Trophoblast cell (in vitro differentiated cells and primary cell): ENCODE data around the gene PHACTR1.

ENCODE experiments used
- DNase-seq, 2 donors: peaks; one replicate each; pipeline ENCODE4 v3.0.0-alpha.2; 2016
- H2AFZ ChIP-seq: 2 replicates; pipeline ENCODE4 v1.6.1; 2013; ENCODE audit warnings: low read length, moderate library complexity, mild to moderate bottlenecking; ENCODE audit not compliant: insufficient read depth, poor library complexity
- H2AK5ac ChIP-seq: 2 replicates; pipeline ENCODE4 v1.6.1; 2013; ENCODE audit warnings: mild to moderate bottlenecking, low read length
- H2BK120ac ChIP-seq: 2 replicates; pipeline ENCODE4 v1.6.1; 2013; ENCODE audit warnings: low read length, mild to moderate bottlenecking, moderate library complexity; ENCODE audit not compliant: insufficient read depth, poor library complexity
- H2BK12ac ChIP-seq: 2 replicates; pipeline ENCODE4 v1.6.1; 2013; ENCODE audit warnings: mild to moderate bottlenecking, low read length, moderate library complexity
- H2BK5ac ChIP-seq: 2 replicates; pipeline ENCODE4 v1.6.1; 2013; ENCODE audit warnings: low read length, low read depth, moderate library complexity, mild to moderate bottlenecking; ENCODE audit not compliant: poor library complexity
- H3K14ac ChIP-seq: 2 replicates; pipeline ENCODE4 v1.6.1; 2013; ENCODE audit warnings: mild to moderate bottlenecking, low read length
- H3K18ac ChIP-seq: 2 replicates; pipeline ENCODE4 v1.6.1; 2013; ENCODE audit warnings: mild to moderate bottlenecking, low read length
- H3K23ac ChIP-seq: 2 replicates; pipeline ENCODE4 v1.6.1; 2013; ENCODE audit warnings: low read length
- H3K27ac ChIP-seq: 2 replicates; pipeline ENCODE4 v1.5.1; 2013; ENCODE audit warnings: low read depth, mild to moderate bottlenecking, inconsistent platforms, low read length, moderate library complexity
- H3K27me3 ChIP-seq: 2 replicates; pipeline ENCODE4 v1.6.1; 2013; ENCODE audit warnings: inconsistent platforms, mild to moderate bottlenecking, low read length, moderate library complexity; ENCODE audit not compliant: insufficient read depth
- H3K36me3 ChIP-seq, 2 experiments: 1 replicate in 1 of 2; 2 replicates in 1 of 2; pipeline ENCODE4 v1.6.1; 2013; ENCODE audit warnings: low read length in 2 of 2, mild to moderate bottlenecking in 2 of 2, moderate library complexity in 1 of 2; ENCODE audit not compliant: insufficient read depth in 2 of 2, control insufficient read depth in 1 of 2
- H3K4ac ChIP-seq: 2 replicates; pipeline ENCODE4 v1.6.1; 2013; ENCODE audit warnings: low read depth, mild to moderate bottlenecking, low read length, moderate library complexity
- H3K4me1 ChIP-seq, 2 experiments: 1 replicate in 1 of 2; 2 replicates in 1 of 2; pipeline ENCODE4 v1.6.1; 2013; ENCODE audit warnings: low read length in 2 of 2, mild to moderate bottlenecking in 2 of 2, moderate library complexity in 1 of 2; ENCODE audit not compliant: insufficient read depth in 2 of 2, control insufficient read depth in 1 of 2
- H3K4me2 ChIP-seq: 2 replicates; pipeline ENCODE4 v1.6.1; 2013; ENCODE audit warnings: inconsistent platforms, mild to moderate bottlenecking, low read length, moderate library complexity
- H3K4me3 ChIP-seq: 2 replicates; pipeline ENCODE4 v1.5.1; 2013; ENCODE audit warnings: mild to moderate bottlenecking, low read depth, low read length, inconsistent platforms
- H3K79me1 ChIP-seq: one replicate; pipeline ENCODE4 v1.6.1; 2013; ENCODE audit warnings: low read length
- H3K79me2 ChIP-seq: 2 replicates; pipeline ENCODE4 v1.6.1; 2013; ENCODE audit warnings: low read length, mild to moderate bottlenecking; ENCODE audit not compliant: control insufficient read depth, insufficient read depth, poor library complexity
- H3K9ac ChIP-seq: 2 replicates; pipeline ENCODE4 v1.6.1; 2013; ENCODE audit warnings: mild to moderate bottlenecking, low read length
- H3K9me3 ChIP-seq: 2 replicates; pipeline ENCODE4 v1.6.1; 2013; ENCODE audit warnings: low read depth, mild to moderate bottlenecking, control low read depth, inconsistent platforms, low read length; ENCODE audit not compliant: insufficient read depth
- H4K12ac ChIP-seq: 2 replicates; pipeline ENCODE4 v1.6.1; 2013; ENCODE audit warnings: low read depth, mild to moderate bottlenecking, low read length, moderate library complexity
- H4K8ac ChIP-seq: 2 replicates; pipeline ENCODE4 v1.6.1; 2013; ENCODE audit warnings: low read depth, mild to moderate bottlenecking, low read length, moderate library complexity
- H4K91ac ChIP-seq: one replicate; pipeline ENCODE4 v1.6.1; 2013; ENCODE audit warnings: low read depth, mild to moderate bottlenecking, low read length, moderate library complexity
- WGBS: extraction: QIAGEN DNeasy Blood & Tissue Kit; methylation state at CpG from one replicate; pipeline ENCODE4 v1.1.7; 2013; ENCODE audit warnings: missing lambda C conversion rate; ENCODE audit not compliant: insufficient read length, insufficient coverage; ENCODE audit errors: extremely low coverage; 5-methylcytosine and 5-hydroxymethylcytosine counted together

Gene PHACTR1

GRCh38 chr6:13233106-13233505 is 516.5 kb downstream of the PHACTR1 start:
- WGBS, result no CpG with 5 or more reads among the region's 1 CpG
- Histone ChIP-seq H3K36me3 (no peaks in the 10 kb centered on the region), H3K27me3 (no peaks in the 10 kb centered on the region), H2BK12ac (no peak overlapping the region), H4K8ac (no peak overlapping the region), H3K4ac (no peak overlapping the region), H2BK5ac (no peak overlapping the region), H4K91ac (no peak overlapping the region), H3K4me1 (peaks cover 0 to 4% of the 10 kb centered on the region in 2 experiments), H3K9ac (no peak overlapping the region), H3K79me2 (no peaks in the 10 kb centered on the region), H3K79me1 (no peaks in the 10 kb centered on the region), H4K12ac (no peak overlapping the region), H3K23ac (no peak overlapping the region), H3K4me3 (no peak overlapping the region), H2AFZ (no peak overlapping the region), H3K14ac (no peak overlapping the region), H3K27ac (no peak overlapping the region), H3K4me2 (no peak overlapping the region), H2AK5ac (no peak overlapping the region), H3K9me3 (no peaks in the 10 kb centered on the region), H3K18ac (no peak overlapping the region), H2BK120ac (no peak overlapping the region)
- DNase-seq, result peak; percentile 59 to 91

- Histone ChIP-seq H2AK5ac (no peak overlapping the region), H3K79me2 (no peaks in the 10 kb centered on the region), H4K8ac (no peak overlapping the region), H3K14ac (no peak overlapping the region), H3K27ac (no peak overlapping the region), H3K79me1 (no peaks in the 10 kb centered on the region), H2BK5ac (no peak overlapping the region), H3K9me3 (no peaks in the 10 kb centered on the region), H4K12ac (no peak overlapping the region), H3K4me3 (no peak overlapping the region), H3K9ac (no peak overlapping the region), H3K4ac (no peak overlapping the region), H2BK12ac (no peak overlapping the region), H4K91ac (no peak overlapping the region), H2AFZ (no peak overlapping the region), H2BK120ac (no peak overlapping the region), H3K4me1 (peaks cover 0 to 4% of the 10 kb centered on the region in 2 experiments), H3K27me3 (no peaks in the 10 kb centered on the region), H3K4me2 (no peak overlapping the region), H3K18ac (no peak overlapping the region), H3K36me3 (no peaks in the 10 kb centered on the region), H3K23ac (no peak overlapping the region)
- peak; percentile 36 to 69 for DNase-seq
- WGBS, result no CpG with 5 or more reads among the region's 1 CpG
These were observed 517.6 kb downstream of the PHACTR1 start for GRCh38 chr6:13234130-13234529.

- Histone ChIP-seq H4K91ac (no peak overlapping the region), H3K79me1 (no peaks in the 10 kb centered on the region), H3K4me1 (peaks cover 0 to 4% of the 10 kb centered on the region in 2 experiments), H3K4me3 (no peak overlapping the region), H3K4me2 (no peak overlapping the region), H2AFZ (no peak overlapping the region), H4K12ac (no peak overlapping the region), H3K4ac (no peak overlapping the region), H2BK120ac (no peak overlapping the region), H2BK12ac (no peak overlapping the region), H3K27me3 (no peaks in the 10 kb centered on the region), H2AK5ac (no peak overlapping the region), H3K23ac (no peak overlapping the region), H3K9ac (no peak overlapping the region), H4K8ac (no peak overlapping the region), H3K18ac (no peak overlapping the region), H3K36me3 (no peaks in the 10 kb centered on the region), H3K27ac (no peak overlapping the region), H3K14ac (no peak overlapping the region), H3K9me3 (no peaks in the 10 kb centered on the region), H2BK5ac (no peak overlapping the region), H3K79me2 (no peaks in the 10 kb centered on the region)
- WGBS, result no CpG with 5 or more reads among the region's 2 CpGs
- DNase-seq, result no peak
These were observed 518.8 kb downstream of the PHACTR1 start for GRCh38 chr6:13235339-13235738.

GRCh38 chr6:13237318-13237717 is 520.8 kb downstream of the PHACTR1 start:
- no CpG with 5 or more reads among the region's 3 CpGs for WGBS

More at GRCh38 chr6:13237318-13237717, 520.8 kb downstream of the PHACTR1 start:
- Histone ChIP-seq H2BK120ac (no peak overlapping the region), H2BK12ac (no peak overlapping the region), H3K9ac (no peak overlapping the region), H4K12ac (no peak overlapping the region), H2AK5ac (no peak overlapping the region), H2BK5ac (no peak overlapping the region), H3K4me3 (no peak overlapping the region), H3K27me3 (no peaks in the 10 kb centered on the region), H4K91ac (no peak overlapping the region), H2AFZ (no peak overlapping the region), H3K4me2 (no peak overlapping the region), H3K18ac (no peak overlapping the region), H3K27ac (no peak overlapping the region), H3K79me1 (no peaks in the 10 kb centered on the region), H3K4ac (no peak overlapping the region), H4K8ac (no peak overlapping the region), H3K9me3 (no peaks in the 10 kb centered on the region), H3K14ac (no peak overlapping the region), H3K79me2 (no peaks in the 10 kb centered on the region), H3K36me3 (no peaks in the 10 kb centered on the region), H3K4me1 (peaks cover 0 to 4% of the 10 kb centered on the region in 2 experiments), H3K23ac (no peak overlapping the region)
- DNase-seq, result no peak
